Urinary bladder (tissue), 4 donors: Measurements from ENCODE around the gene GKN1. TPM values are rescaled to one million over a fixed set of nuclear protein-coding genes. Genes with fewer than 3 reads are reported as not detected.

Experiments
- DNase-seq: peaks from one replicate; pipeline ENCODE4 v3.0.0-alpha.2; 2015; ENCODE audit errors: extremely low spot score
- H3K27ac ChIP-seq: one replicate; pipeline ENCODE4 v1.5.1; 2013; ENCODE audit warnings: low read depth, mild to moderate bottlenecking, moderate library complexity
- H3K36me3 ChIP-seq: one replicate; pipeline ENCODE4 v1.6.1; 2013; ENCODE audit warnings: mild to moderate bottlenecking, moderate library complexity; ENCODE audit not compliant: insufficient read depth
- H3K4me1 ChIP-seq: one replicate; pipeline ENCODE4 v1.6.1; 2013; ENCODE audit warnings: mild to moderate bottlenecking, moderate library complexity; ENCODE audit not compliant: insufficient read depth
- H3K4me3 ChIP-seq: one replicate; pipeline ENCODE4 v1.5.1; 2013; ENCODE audit warnings: low read depth, low read length
- WGBS: extraction: QIAGEN DNeasy Blood & Tissue Kit; methylation state at CpG from one replicate; pipeline ENCODE4 v1.1.7; 2013; 5-methylcytosine and 5-hydroxymethylcytosine counted together
- polyA plus RNA-seq: library from polyadenylated mRNA; stranded (reverse); fragments of 200-250 nt; gene quantifications from one replicate; pipeline ENCODE4 v1.2.3, GENCODE V29; 2013
- total RNA-seq: library from RNA; depleted of rRNA; stranded (reverse); fragments of >200 nt; gene quantifications from one replicate; pipeline ENCODE4 v1.2.3, GENCODE V29; 2014
- donor health status: healthy with polysubstance abuse.
- donor health status: healthy.

The GKN1 gene
- total and polyA plus RNA-seq, 2 donors: 0.47 TPM; not detected in 1

- DNase-seq: no peak
- no peaks in the 10 kb centered on the region for H3K4me1 ChIP-seq
- no peak overlapping the region for H3K27ac ChIP-seq
- H3K36me3 ChIP-seq: no peaks in the 10 kb centered on the region
- H3K4me3 ChIP-seq: no peak overlapping the region
Measured at GRCh38 chr2:69001879-69002278, 27.4 kb downstream of the GKN1 start.

GRCh38 chr2:69003731-69004130, 29.3 kb downstream of the GKN1 start:
- no peak for DNase-seq
- Histone ChIP-seq H3K36me3 (no peaks in the 10 kb centered on the region), H3K4me1 (no peaks in the 10 kb centered on the region), H3K27ac (no peak overlapping the region), H3K4me3 (no peak overlapping the region)
- 94% methylated on average over 2 of the region's 2 CpGs for WGBS

GRCh38 chr2:69007169-69007568, 32.7 kb downstream of the GKN1 start:
- no peaks in the 10 kb centered on the region for H3K36me3 ChIP-seq
- no peaks in the 10 kb centered on the region for H3K4me1 ChIP-seq
- H3K27ac ChIP-seq: no peak overlapping the region
- no peak for DNase-seq
- no peak overlapping the region for H3K4me3 ChIP-seq

- Histone ChIP-seq H3K4me1 (no peaks in the 10 kb centered on the region), H3K27ac (no peak overlapping the region), H3K36me3 (no peaks in the 10 kb centered on the region), H3K4me3 (no peak overlapping the region)
- no peak for DNase-seq
Measured at GRCh38 chr2:69007603-69008002, 33.2 kb downstream of the GKN1 start.

GRCh38 chr2:69010437-69011194, 36.2 kb downstream of the GKN1 start:
- Histone ChIP-seq H3K36me3 (no peaks in the 10 kb centered on the region), H3K27ac (no peak overlapping the region), H3K4me3 (no peak overlapping the region), H3K4me1 (no peaks in the 10 kb centered on the region)
- 65% methylated on average over 8 of the region's 8 CpGs for WGBS
- no peak for DNase-seq

- Histone ChIP-seq H3K27ac (no peak overlapping the region), H3K4me3 (no peak overlapping the region), H3K36me3 (no peaks in the 10 kb centered on the region), H3K4me1 (no peaks in the 10 kb centered on the region)
- DNase-seq: no peak
- WGBS: 83% methylated on average over 4 of the region's 4 CpGs
Measured at GRCh38 chr2:69011611-69012157, 37.2 kb downstream of the GKN1 start.

- H3K36me3 ChIP-seq: no peaks in the 10 kb centered on the region
- no peaks in the 10 kb centered on the region for H3K4me1 ChIP-seq
- H3K27ac ChIP-seq: no peak overlapping the region
- 11% methylated on average over 27 of the region's 27 CpGs for WGBS
- DNase-seq: peak; percentile 54
- H3K4me3 ChIP-seq: peak overlapping the region; percentile 74
Measured at GRCh38 chr2:69012310-69013141, 38.1 kb downstream of the GKN1 start.

GRCh38 chr2:69013142-69013839, 38.9 kb downstream of the GKN1 start, which contains the start of gene ANTXR1:
Gene ANTXR1 (plus strand): TSS chr2:69013179. CDS start chr2:69013500, 321 bp downstream.
- peak; percentile 76 for DNase-seq
- H3K4me3 ChIP-seq: peak within 1 kb of the TSS; percentile 74
- H3K4me1 ChIP-seq: no peaks in the 10 kb centered on the region
- WGBS: under 1% methylated on average over 63 of the region's 63 CpGs
- H3K27ac ChIP-seq: peak within 1 kb of the TSS; percentile 82
- H3K36me3 ChIP-seq: no peaks in the 10 kb centered on the region

GRCh38 chr2:69013840-69014821, 39.7 kb downstream of the GKN1 start:
- Histone ChIP-seq H3K36me3 (no peaks in the 10 kb centered on the region), H3K27ac (peak overlapping the region; percentile 82), H3K4me1 (no peaks in the 10 kb centered on the region), H3K4me3 (peak overlapping the region; percentile 74)
- 2% methylated on average over 20 of the region's 20 CpGs for WGBS
- no peak for DNase-seq

GRCh38 chr2:69017080-69017479, 42.6 kb downstream of the GKN1 start:
- H3K4me3 ChIP-seq: no peak overlapping the region
- no peaks in the 10 kb centered on the region for H3K36me3 ChIP-seq
- whole genome bisulfite sequencing: 33% methylated on average over 5 of the region's 5 CpGs
- no peak for DNase-seq
- H3K27ac ChIP-seq: no peak overlapping the region
- no peaks in the 10 kb centered on the region for H3K4me1 ChIP-seq

GRCh38 chr2:69017835-69018234, 43.4 kb downstream of the GKN1 start:
- no peaks in the 10 kb centered on the region for H3K36me3 ChIP-seq
- no peaks in the 10 kb centered on the region for H3K4me1 ChIP-seq
- no peak overlapping the region for H3K27ac ChIP-seq
- WGBS: 53% methylated on average over 3 of the region's 3 CpGs
- H3K4me3 ChIP-seq: no peak overlapping the region
- no peak for DNase-seq

- Histone ChIP-seq H3K36me3 (no peaks in the 10 kb centered on the region), H3K4me3 (no peak overlapping the region), H3K4me1 (no peaks in the 10 kb centered on the region), H3K27ac (no peak overlapping the region)
- DNase-seq: no peak
- WGBS: 62% methylated on average over 4 of the region's 4 CpGs
Measured at GRCh38 chr2:69018678-69019095, 44.3 kb downstream of the GKN1 start.
